ENCODE data around the gene ARHGEF17.
"Not testable (repeated sequence)": the region's sequence is repeated elsewhere in the genome, so short reads cannot be mapped to it uniquely, and the experiment has no call there.

Gene ARHGEF17

DNA sequence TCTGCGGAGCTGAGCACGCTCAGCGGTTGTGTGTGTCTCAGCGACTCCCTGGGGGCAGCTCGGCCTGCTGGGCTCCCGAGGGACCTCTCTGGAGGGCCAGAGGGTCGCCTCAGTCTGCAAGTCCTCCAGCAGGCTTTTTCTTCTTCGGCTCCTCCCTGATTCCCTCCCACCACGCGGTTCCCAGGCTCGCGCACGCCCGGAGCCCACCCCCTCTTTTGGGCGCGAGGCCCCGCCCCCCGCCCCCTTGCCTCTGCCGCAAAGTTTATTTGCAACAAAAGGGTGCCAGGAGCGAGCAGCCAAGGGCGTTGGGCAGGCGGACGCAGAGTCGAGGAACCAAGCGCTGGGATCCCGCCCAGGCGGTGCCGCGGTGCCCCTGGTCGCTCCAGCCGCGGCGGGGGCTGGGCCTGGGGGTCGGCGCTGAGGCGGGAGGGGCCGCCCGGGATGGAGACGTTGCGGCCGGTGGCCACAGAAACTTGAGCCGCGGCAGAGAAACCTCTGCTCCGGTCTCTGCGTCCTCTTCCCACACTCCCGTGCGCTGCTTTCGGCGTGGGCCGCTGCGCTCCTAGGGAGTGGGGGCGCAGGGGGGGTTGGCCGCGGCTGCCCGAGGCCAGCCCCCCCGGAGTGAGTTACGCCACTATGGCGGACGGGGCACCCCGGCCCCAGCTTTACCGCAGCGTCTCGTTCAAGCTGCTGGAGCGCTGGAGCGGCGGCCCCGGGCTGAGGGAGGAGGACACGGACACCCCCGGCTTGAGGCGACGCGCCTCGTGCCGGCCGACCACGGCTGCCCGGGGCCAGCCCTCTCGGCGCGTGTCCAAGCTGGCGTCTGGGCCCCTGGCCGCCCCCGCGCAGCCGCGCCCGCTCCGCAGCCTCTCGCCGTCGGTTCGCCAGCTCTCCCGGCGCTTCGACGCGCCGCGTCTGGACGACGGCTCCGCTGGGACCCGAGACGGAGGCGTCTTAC is at the start of gene ARHGEF17:
Gene ARHGEF17 (plus strand): TSS at position 274 of the 958 bp plus-strand sequence. CDS start 363 bp downstream, at position 637.
- DNase-seq: peak in 1 of 2 donors; percentile 30

DNA sequence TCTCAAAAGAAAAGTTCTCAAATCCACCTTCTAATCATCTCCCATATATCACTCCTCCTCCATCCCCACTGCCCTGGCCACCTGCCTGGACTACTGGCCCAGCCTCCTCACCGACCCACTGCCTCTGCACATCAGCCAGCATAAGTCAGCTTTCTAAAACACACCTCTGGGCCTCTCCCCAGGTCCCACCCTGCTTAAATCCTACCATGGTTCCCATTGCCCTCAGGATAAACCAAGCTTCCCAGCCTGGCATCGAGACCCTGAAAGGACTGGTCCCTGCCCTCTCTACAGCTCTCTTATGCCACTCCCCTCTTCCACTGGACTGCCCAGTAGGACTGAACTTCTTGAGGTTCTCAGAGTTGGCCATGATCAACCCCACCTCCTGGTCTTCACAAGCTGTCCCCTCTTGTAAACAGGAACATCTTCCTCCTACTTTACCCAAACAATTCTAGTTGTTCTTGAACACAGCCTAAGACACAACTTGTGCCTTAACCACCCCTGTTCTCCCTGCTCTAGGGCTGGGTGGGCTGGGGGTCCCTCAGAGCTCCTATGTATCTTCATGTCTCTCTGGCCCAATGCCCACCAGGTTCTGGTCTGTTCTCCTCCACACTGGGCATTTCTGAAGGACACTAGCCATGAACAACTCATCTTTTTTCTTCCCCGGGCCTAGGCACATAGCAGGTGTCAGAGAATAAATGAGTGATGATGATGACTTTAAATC is 48.5 kb upstream of the ARHGEF17 start:
- no peak for DNase-seq

- no peak for DNase-seq
These were observed 48.0 kb upstream of the ARHGEF17 start for GRCh38 chr11:73260127-73260457.

GRCh38 chr11:73262851-73263495 is 45.1 kb upstream of the ARHGEF17 start:
- DNase-seq: no peak

- DNase-seq: no peak
These were observed 44.4 kb upstream of the ARHGEF17 start for GRCh38 chr11:73263640-73264039.

- DNase-seq: no peak
These were observed 42.7 kb upstream of the ARHGEF17 start for GRCh38 chr11:73265278-73265810.

GRCh38 chr11:73265853-73266645 is 42.0 kb upstream of the ARHGEF17 start:
- no peak for DNase-seq

GRCh38 chr11:73266646-73267020 is 41.4 kb upstream of the ARHGEF17 start:
- no peak for DNase-seq

GRCh38 chr11:73267122-73267846 is 40.8 kb upstream of the ARHGEF17 start:
- no peak for DNase-seq

DNA sequence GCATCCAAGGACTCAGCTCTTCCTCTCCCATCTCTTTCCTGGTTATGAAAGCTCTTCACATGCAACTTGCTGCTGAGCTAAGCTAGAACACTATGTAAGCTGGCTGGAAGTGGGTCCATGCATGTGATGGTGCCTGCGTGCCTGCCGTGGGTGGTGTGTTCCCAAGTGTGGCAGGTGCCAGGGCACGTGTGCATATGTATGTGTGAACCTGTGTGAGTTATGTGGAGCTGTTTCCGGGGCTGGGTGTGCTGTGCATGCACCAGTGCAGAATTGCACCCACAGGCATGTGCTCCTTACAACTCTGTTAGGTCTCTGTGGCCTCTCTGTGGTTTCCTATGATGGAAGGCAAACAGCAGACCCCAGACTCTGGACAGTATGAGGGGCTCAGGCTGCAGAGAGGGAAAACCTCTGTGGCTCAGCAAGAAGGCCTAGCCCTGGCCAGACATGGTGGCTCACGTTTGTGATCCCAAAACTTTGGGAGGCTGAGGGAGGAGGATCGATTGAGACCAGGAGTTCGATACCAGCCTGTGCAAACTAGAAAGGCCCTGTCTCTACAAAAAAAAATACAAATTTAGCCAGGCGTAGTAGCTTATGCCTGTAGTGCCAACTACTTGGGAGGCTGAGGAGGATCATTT is 40.1 kb upstream of the ARHGEF17 start:
- DNase-seq: no peak

DNA sequence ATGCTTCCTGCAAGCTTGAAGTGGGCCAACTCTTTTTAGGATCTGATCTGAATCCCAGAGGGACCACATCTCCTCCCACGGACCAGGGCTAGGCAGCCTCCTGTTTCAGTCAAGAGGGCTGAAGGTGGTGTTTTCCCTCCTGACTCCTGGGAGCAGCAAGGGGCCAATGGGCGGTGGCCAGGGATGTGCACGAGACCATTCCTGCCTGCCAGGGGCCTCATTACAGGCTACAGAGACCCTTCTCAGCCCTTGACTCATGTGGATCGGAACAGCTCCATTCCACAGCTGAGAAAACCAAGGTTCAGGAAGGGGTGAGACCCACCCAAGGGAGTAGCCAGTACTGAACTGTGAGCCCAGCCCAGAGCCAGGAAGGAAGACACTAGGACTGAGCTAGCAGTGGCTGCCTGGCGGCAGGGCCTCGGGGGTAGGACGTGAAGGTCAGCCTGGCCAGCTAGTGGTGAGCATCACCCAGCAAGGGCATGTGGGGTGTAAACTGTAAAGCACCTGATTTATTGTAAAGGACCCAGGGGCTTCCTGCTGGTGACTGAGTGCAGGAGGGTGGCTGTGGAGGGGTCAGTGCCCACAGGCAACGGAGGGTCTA is 39.3 kb upstream of the ARHGEF17 start:
- DNase-seq: no peak

- DNase-seq: no peak
These were observed 38.5 kb upstream of the ARHGEF17 start for GRCh38 chr11:73269459-73270015.

GRCh38 chr11:73270016-73270854 is 37.8 kb upstream of the ARHGEF17 start:
- peak in 1 of 2 donors; percentile 25 for DNase-seq

- no peak for DNase-seq
These were observed 37.1 kb upstream of the ARHGEF17 start for GRCh38 chr11:73270855-73271477.

DNA sequence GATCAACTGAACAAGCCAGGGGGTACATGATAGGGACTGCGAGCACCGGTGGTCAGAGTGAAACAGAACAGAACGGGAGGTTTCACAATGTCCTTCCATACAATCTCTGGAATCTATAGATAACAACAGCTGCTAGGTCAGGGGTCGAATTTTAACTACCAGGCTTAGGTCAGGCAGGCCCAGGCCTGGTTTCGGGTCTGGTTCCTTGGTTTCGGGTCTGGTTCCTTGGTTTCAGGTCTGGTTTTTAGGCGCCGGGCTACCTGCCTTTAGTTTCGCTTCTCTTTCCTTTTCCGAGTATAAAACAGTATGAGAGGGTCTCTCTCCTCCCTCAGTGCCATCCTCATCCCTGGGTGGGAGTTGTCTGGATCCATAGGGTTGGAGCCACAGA is 36.6 kb upstream of the ARHGEF17 start:
- not testable (repeated sequence) for DNase-seq

- DNase-seq: peak in 1 of 2 donors; percentile 53
These were observed 36.0 kb upstream of the ARHGEF17 start, which contains the start of gene P2RY6 for GRCh38 chr11:73271936-73272679. Gene P2RY6 (plus strand): TSS chr11:73272338. CDS start chr11:73296519, 24,181 bp downstream.

DNA sequence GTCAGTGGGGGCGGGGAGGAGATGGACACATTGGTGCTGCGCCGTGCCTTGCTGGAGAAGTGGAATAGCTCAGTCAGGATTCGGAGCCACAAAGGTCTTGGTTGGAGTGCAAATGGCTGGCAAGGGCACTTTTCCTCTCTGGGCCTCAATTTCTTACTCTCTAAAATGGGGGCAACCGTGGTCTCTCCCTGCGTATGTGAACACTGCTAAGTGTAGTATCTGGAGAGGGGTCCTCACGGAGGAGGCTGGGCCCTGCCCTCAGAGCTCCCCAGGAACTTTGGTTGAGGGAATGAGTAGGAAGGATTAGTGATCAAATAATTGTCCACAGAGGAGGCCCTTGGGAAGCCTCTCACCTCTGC is 35.4 kb upstream of the ARHGEF17 start:
- DNase-seq: no peak

Data from CD4-positive, alpha-beta T cell treated with Interleukin-1 beta for 1 hour (primary cell).